PC-9 (cell line): ENCODE data around the gene DENND1A. TPM values are rescaled to one million over a fixed set of nuclear protein-coding genes. Genes with fewer than 3 reads are reported as not detected.

Experiments used
- BruUV-seq: library from RNA; stranded (reverse); fragments of 400-500 nt; replicated peaks from 2 replicates; lab custom pipeline; 2021; lab: Mats Ljungman, UMichigan
- CTCF ChIA-PET: fragments of 300-600 bp; sonication (Branson Sonifier 250); formaldehyde crosslinking; loops from one replicate; lab custom pipeline; 2022; ENCODE audit warnings: antibody characterized with exemption; lab: Charles Lee
- POLR2A ChIA-PET: fragments of 300-600 bp; sonication (Branson Sonifier 250); formaldehyde crosslinking; loops from one replicate; lab custom pipeline; 2022; ENCODE audit warnings: antibody characterized with exemption; ENCODE audit not compliant: unreplicated experiment; lab: Charles Lee
- DNase-seq, 2 experiments: peaks; one replicate each; pipeline versions ENCODE4 v3.0.0 to v3.0.0-alpha.2; 2015 to 2022; ENCODE audit warnings: mixed read lengths in 1 of 2
- H2AFZ ChIP-seq: fragments of 200-600 bp; sonication (generic); 2 replicates; pipeline ENCODE4 v1.8.1; 2017; ENCODE audit warnings: antibody characterized with exemption
- H3F3A ChIP-seq: fragments of 200-600 bp; sonication (generic); 2 replicates; pipeline ENCODE4 v1.8.1; 2017; ENCODE audit warnings: antibody characterized with exemption, mild to moderate bottlenecking, low read depth; ENCODE audit not compliant: insufficient read depth
- H3K27ac ChIP-seq: fragments of 200-600 bp; sonication (generic); 2 replicates; pipeline ENCODE4 v1.6.1; 2016; ENCODE audit warnings: mixed run types
- H3K27me3 ChIP-seq: fragments of 200-600 bp; sonication (generic); 2 replicates; pipeline ENCODE4 v1.6.1; 2016; ENCODE audit warnings: low read depth, mixed run types; ENCODE audit not compliant: insufficient read depth
- H3K36me3 ChIP-seq: fragments of 200-600 bp; sonication (generic); 2 replicates; pipeline ENCODE4 v1.6.1; 2016; ENCODE audit warnings: low read depth, mixed run types
- H3K4me1 ChIP-seq: fragments of 200-600 bp; sonication (generic); replicated peaks from 2 replicates; pipeline ENCODE4 v1.6.1; 2016; ENCODE audit warnings: mixed run types; ENCODE audit not compliant: insufficient read depth
- H3K4me2 ChIP-seq: fragments of 200-600 bp; sonication (generic); 2 replicates; pipeline ENCODE4 v1.6.1; 2017; ENCODE audit warnings: mixed run types
- H3K4me3 ChIP-seq: fragments of 200-600 bp; sonication (generic); 2 replicates; pipeline ENCODE4 v1.6.1; 2016; ENCODE audit warnings: mixed run types
- H3K79me2 ChIP-seq: fragments of 200-600 bp; sonication (generic); 2 replicates; pipeline ENCODE4 v1.6.1; 2017; ENCODE audit warnings: low read depth, mixed run types
- H3K9me2 ChIP-seq: fragments of 200-600 bp; sonication (generic); 2 replicates; pipeline ENCODE4 v1.8.1; 2017; ENCODE audit warnings: mild to moderate bottlenecking; ENCODE audit not compliant: insufficient read depth
- H3K9me3 ChIP-seq: fragments of 200-600 bp; sonication (generic); 2 replicates; pipeline ENCODE4 v1.8.1; 2016; ENCODE audit warnings: low read depth; ENCODE audit not compliant: insufficient read depth
- H4K20me1 ChIP-seq: fragments of 200-600 bp; sonication (generic); 2 replicates; pipeline ENCODE4 v1.8.1; 2017; ENCODE audit not compliant: insufficient read depth
- EZH2 ChIP-seq: fragments of 200-600 bp; sonication (generic); IDR thresholded peaks from 2 replicates; pipeline ENCODE4 v1.8.0; 2017; ENCODE audit warnings: antibody characterized with exemption, low read depth
- intact Hi-C: fragments of 100-400 bp; cut with micrococcal nuclease; formaldehyde crosslinking; loops from one replicate; pipeline ENCODE4 v1.10.0; 2022; ENCODE audit not compliant: unreplicated experiment
- total RNA-seq: library from RNA; stranded (reverse); gene quantifications from 2 replicates; pipeline ENCODE4 v1.2.3, GENCODE V29; 2021
- TF ChIP-seq, protein P1 (sequence below): fragments of 200-600 bp; sonication (generic); conservative IDR thresholded peaks from 2 replicates; pipeline ENCODE4 v1.6.1; 2017; ENCODE audit warnings: mixed run types, antibody characterized with exemption, mild to moderate bottlenecking, moderate library complexity

DENND1A gene
- total RNA-seq, 1 experiment from 2014 or later = 37.7 TPM

DNA sequence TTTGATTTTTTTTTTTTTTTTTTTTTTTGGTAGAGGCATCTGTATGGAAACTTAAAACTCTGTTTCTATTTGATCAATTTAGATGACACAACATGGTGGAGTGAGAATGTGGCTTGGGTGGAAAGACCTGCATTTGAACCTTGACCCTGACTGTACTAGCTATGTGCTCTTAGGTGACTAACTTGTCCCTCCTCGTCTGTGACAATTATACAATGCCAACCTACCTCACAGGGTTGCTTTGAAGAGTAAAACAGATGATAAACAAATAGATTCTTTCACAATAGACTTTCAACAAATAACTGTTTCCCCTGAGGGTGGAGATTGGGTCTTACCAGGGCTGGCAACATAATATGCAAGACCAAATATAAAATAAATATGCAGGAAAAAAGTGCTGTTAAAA lies 464.6 kb downstream of the DENND1A start:
- peak in 1 of 2 experiments; percentile 80 for DNase-seq
- no peaks in the 10 kb centered on the region for H3K9me2 ChIP-seq
- H3K4me1 ChIP-seq = peaks cover 16% of the 10 kb centered on the region
- no peaks in the 10 kb centered on the region for H3K36me3 ChIP-seq
- H3K4me3 ChIP-seq = no peak overlapping the region
- H3K27me3 ChIP-seq = no peaks in the 10 kb centered on the region
- H3K79me2 ChIP-seq = no peaks in the 10 kb centered on the region
- no peaks in the 10 kb centered on the region for H3K9me3 ChIP-seq
- peaks cover 11% of the 10 kb centered on the region; the same call in 1 of the 2 replicates for H3F3A ChIP-seq
- CTCF ChIA-PET = interaction anchor here (0.6 to 0.7 kb wide), 3 partner anchors 791 to 1904 kb away, joined by 4 to 7 read pairs (median 5); no protein-coding TSS in a partner anchor
- no TSS peak for BruUV-seq
- no peak overlapping the region for H3K27ac ChIP-seq
- POLR2A ChIA-PET = interaction anchor here (0.6 kb wide), 1 partner anchor 1074 kb away, joined by 9 read pairs; no protein-coding TSS in a partner anchor
- no peak for TF ChIP-seq EZH2
- TF ChIP-seq, protein P1, sequence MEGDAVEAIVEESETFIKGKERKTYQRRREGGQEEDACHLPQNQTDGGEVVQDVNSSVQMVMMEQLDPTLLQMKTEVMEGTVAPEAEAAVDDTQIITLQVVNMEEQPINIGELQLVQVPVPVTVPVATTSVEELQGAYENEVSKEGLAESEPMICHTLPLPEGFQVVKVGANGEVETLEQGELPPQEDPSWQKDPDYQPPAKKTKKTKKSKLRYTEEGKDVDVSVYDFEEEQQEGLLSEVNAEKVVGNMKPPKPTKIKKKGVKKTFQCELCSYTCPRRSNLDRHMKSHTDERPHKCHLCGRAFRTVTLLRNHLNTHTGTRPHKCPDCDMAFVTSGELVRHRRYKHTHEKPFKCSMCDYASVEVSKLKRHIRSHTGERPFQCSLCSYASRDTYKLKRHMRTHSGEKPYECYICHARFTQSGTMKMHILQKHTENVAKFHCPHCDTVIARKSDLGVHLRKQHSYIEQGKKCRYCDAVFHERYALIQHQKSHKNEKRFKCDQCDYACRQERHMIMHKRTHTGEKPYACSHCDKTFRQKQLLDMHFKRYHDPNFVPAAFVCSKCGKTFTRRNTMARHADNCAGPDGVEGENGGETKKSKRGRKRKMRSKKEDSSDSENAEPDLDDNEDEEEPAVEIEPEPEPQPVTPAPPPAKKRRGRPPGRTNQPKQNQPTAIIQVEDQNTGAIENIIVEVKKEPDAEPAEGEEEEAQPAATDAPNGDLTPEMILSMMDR = no peak
- no peak overlapping the region for H3K4me2 ChIP-seq
- no peak overlapping the region for H2AFZ ChIP-seq
- no peaks in the 10 kb centered on the region for H4K20me1 ChIP-seq
- intact Hi-C loops = no loop called here

DNA sequence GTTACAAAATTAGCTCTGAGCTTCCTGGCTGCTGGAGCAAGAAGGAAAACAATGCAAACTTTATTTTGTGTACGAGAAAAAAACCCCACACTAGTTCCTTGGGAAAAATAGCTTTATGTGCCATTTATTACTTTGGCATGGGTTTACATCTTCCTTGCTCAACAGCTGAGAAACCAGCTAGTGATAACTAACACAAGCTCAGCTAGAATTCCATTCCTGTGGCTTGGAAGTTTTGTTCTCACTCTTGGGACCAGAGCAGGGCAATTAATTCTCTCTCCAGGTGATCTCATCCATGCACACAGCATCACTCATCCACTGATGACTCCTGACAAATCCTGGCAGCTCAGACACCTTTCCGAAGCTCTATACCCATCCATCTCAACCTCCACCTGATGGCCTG lies 469.8 kb downstream of the DENND1A start:
- Histone ChIP-seq H3K27me3 (no peaks in the 10 kb centered on the region), H3K4me1 (peaks cover 2% of the 10 kb centered on the region; the same call in 1 of the 2 replicates), H3K9me2 (no peaks in the 10 kb centered on the region), H4K20me1 (no peaks in the 10 kb centered on the region), H3F3A (0 out of 2 replicates have a peak, but pooled peaks cover 2% of the 10 kb centered on the region), H3K4me3 (no peak overlapping the region), H3K27ac (no peak overlapping the region), H3K79me2 (no peaks in the 10 kb centered on the region), H3K4me2 (no peak overlapping the region), H2AFZ (no peak overlapping the region), H3K9me3 (no peaks in the 10 kb centered on the region), H3K36me3 (no peaks in the 10 kb centered on the region)
- no TSS peak for BruUV-seq
- intact Hi-C loops = no loop called here
- CTCF ChIA-PET = no interaction called here
- no peak for TF ChIP-seq EZH2
- TF ChIP-seq, protein P1 = no peak
- POLR2A ChIA-PET = interaction anchor here (0.5 to 0.6 kb wide), 2 partner anchors 34 to 593 kb away, joined by 3 to 8 read pairs; no protein-coding TSS in a partner anchor
- no peak for DNase-seq

DNA sequence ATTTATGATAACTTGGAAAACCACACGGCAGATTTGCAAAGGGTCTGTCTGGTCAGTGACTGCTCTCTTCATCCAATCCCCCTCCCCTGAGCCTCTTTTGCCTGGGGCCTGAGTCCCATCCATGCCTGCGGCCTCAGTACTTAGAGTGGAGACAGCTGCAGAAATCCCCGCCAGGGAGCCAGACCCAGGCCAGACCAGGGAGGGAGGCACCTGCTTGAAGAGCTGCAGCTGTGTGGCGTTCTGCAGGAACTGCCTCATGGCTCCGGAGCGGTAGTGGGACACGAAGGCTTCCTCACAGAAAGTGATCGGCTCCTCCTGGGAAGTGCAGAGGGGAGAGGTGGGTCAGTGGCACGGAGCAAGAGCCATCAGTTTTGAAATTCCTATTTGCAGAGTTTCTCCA lies 472.3 kb downstream of the DENND1A start:
- no peak overlapping the region for H3K4me2 ChIP-seq
- DNase-seq = no peak
- H3F3A ChIP-seq = no peaks in the 10 kb centered on the region
- H3K4me1 ChIP-seq = no peaks in the 10 kb centered on the region
- no peaks in the 10 kb centered on the region for H3K79me2 ChIP-seq
- H3K27ac ChIP-seq = no peak overlapping the region
- ChIA-PET CTCF (no interaction called here), POLR2A (no interaction called here)
- H3K4me3 ChIP-seq = no peak overlapping the region
- intact Hi-C loops = no loop called here
- H2AFZ ChIP-seq = no peak overlapping the region
- H4K20me1 ChIP-seq = no peaks in the 10 kb centered on the region
- H3K36me3 ChIP-seq = no peaks in the 10 kb centered on the region
- H3K9me2 ChIP-seq = no peaks in the 10 kb centered on the region
- H3K27me3 ChIP-seq = no peaks in the 10 kb centered on the region
- TF ChIP-seq, protein P1 = no peak
- no peak for TF ChIP-seq EZH2
- no TSS peak for BruUV-seq
- H3K9me3 ChIP-seq = no peaks in the 10 kb centered on the region
